GM23338 (cell line): ENCODE measurements around the gene CCDC91. TPM values are rescaled to one million over a fixed set of nuclear protein-coding genes. Genes with fewer than 3 reads are reported as not detected.

Experiments used
- ATAC-seq: fragments of 200-7000 bp; cut with Tn5 transposase; 3 replicates; pipeline ENCODE4 v1.9.1; 2020
- DNase-seq: peaks from one replicate; pipeline ENCODE4 v3.0.0-alpha.2; 2015; ENCODE audit warnings: low spot score
- H2AFZ ChIP-seq: fragments of 200-600 bp; sonication (generic); 2 replicates; pipeline ENCODE4 v1.8.0; 2016; ENCODE audit warnings: antibody characterized with exemption, mild to moderate bottlenecking, moderate library complexity
- H3F3A ChIP-seq: fragments of 200-600 bp; sonication (generic); replicated peaks from 2 replicates; pipeline ENCODE4 v1.8.0; 2017; ENCODE audit warnings: antibody characterized with exemption, mixed run types, low read depth
- H3K27ac ChIP-seq: fragments of 200-600 bp; sonication (generic); 2 replicates; pipeline ENCODE4 v1.6.1; 2016; ENCODE audit warnings: low read depth
- H3K27me3 ChIP-seq: fragments of 200-600 bp; sonication (generic); 2 replicates; pipeline ENCODE4 v1.8.0; 2016; ENCODE audit warnings: mild to moderate bottlenecking, mixed run types, moderate library complexity; ENCODE audit not compliant: insufficient read depth
- H3K36me3 ChIP-seq: fragments of 200-600 bp; sonication (generic); 2 replicates; pipeline ENCODE4 v1.8.0; 2016; ENCODE audit warnings: mild to moderate bottlenecking; ENCODE audit not compliant: insufficient read depth
- H3K4me1 ChIP-seq: fragments of 200-600 bp; sonication (generic); 2 replicates; pipeline ENCODE4 v1.8.0; 2016; ENCODE audit warnings: mild to moderate bottlenecking, moderate library complexity; ENCODE audit not compliant: insufficient read depth
- H3K4me2 ChIP-seq: fragments of 200-600 bp; sonication (generic); 2 replicates; pipeline ENCODE4 v1.7.1; 2017; ENCODE audit warnings: mixed run types
- H3K4me3 ChIP-seq: fragments of 200-600 bp; sonication (generic); 2 replicates; pipeline ENCODE4 v1.6.1; 2016; ENCODE audit warnings: mixed run types
- H3K79me2 ChIP-seq: fragments of 200-600 bp; sonication (generic); replicated peaks from 2 replicates; pipeline ENCODE4 v1.8.0; 2017; ENCODE audit warnings: mild to moderate bottlenecking; ENCODE audit not compliant: insufficient read depth
- H3K9me2 ChIP-seq: fragments of 200-600 bp; sonication (generic); 2 replicates; pipeline ENCODE4 v1.8.0; 2017; ENCODE audit not compliant: insufficient read depth
- H4K20me1 ChIP-seq: fragments of 200-600 bp; sonication (generic); replicated peaks from 2 replicates; pipeline ENCODE4 v1.8.0; 2017; ENCODE audit warnings: mild to moderate bottlenecking; ENCODE audit not compliant: insufficient read depth
- H3K27ac Mint-ChIP-seq: 2 replicates; pipeline ENCODE4 v1.8.0; 2020; ENCODE audit warnings: inconsistent platforms, mild to moderate bottlenecking, moderate library complexity, mixed read lengths
- H3K27me3 Mint-ChIP-seq: 3 replicates; pipeline ENCODE4 v1.8.0; 2022; ENCODE audit warnings: low read depth, mild to moderate bottlenecking, moderate library complexity, mixed read lengths, inconsistent platforms; ENCODE audit not compliant: insufficient read depth, poor library complexity
- H3K36me3 Mint-ChIP-seq: 3 replicates; pipeline ENCODE4 v1.8.0; 2021; ENCODE audit warnings: low read depth, mild to moderate bottlenecking, inconsistent platforms, moderate library complexity, mixed read lengths
- H3K4me1 Mint-ChIP-seq: 3 replicates; pipeline ENCODE4 v1.8.0; 2020; ENCODE audit warnings: mild to moderate bottlenecking, inconsistent platforms, mixed read lengths
- H3K4me3 Mint-ChIP-seq: 3 replicates; pipeline ENCODE4 v1.8.0; 2021; ENCODE audit warnings: moderate library complexity, mild to moderate bottlenecking, inconsistent platforms, mixed read lengths
- H3K9me3 Mint-ChIP-seq: 3 replicates; pipeline ENCODE4 v1.8.0; 2020; ENCODE audit warnings: moderate library complexity, mild to moderate bottlenecking, inconsistent platforms, mixed read lengths
- CREB1 ChIP-seq: fragments of 250-450 bp; sonication (Bioruptor Pico); IDR thresholded peaks from 2 replicates; pipeline ENCODE4 v1.5.0; 2020; ENCODE audit warnings: low read depth, mild to moderate bottlenecking, moderate library complexity
- CTCF ChIP-seq, 2 experiments: fragments of 200-600 bp in 1 of 2; sonication (generic) in 1 of 2; conservative IDR thresholded peaks; 2 replicates each; pipeline versions ENCODE4 v1.5.1 to v1.6.1; 2016 to 2017; ENCODE audit warnings: antibody characterized with exemption in 2 of 2, low read depth in 2 of 2, mild to moderate bottlenecking in 2 of 2, moderate library complexity in 1 of 2
- EZH2 ChIP-seq: fragments of 200-600 bp; sonication (generic); IDR thresholded peaks from one replicate; pipeline ENCODE4 v1.8.0; 2017; ENCODE audit warnings: antibody characterized with exemption, mild to moderate bottlenecking, low read depth; ENCODE audit not compliant: unreplicated experiment
- EZH2phosphoT487 ChIP-seq: fragments of 200-600 bp; sonication (generic); IDR thresholded peaks from one replicate; pipeline ENCODE4 v1.8.1; 2018; ENCODE audit warnings: antibody characterized with exemption; ENCODE audit not compliant: unreplicated experiment
- JUNB ChIP-seq: IDR thresholded peaks from one replicate; pipeline ENCODE4 v1.6.1; 2016; ENCODE audit warnings: antibody characterized with exemption; ENCODE audit not compliant: unreplicated experiment
- NANOG ChIP-seq: IDR thresholded peaks from 2 replicates; pipeline ENCODE4 v1.6.1; 2016; ENCODE audit warnings: antibody characterized with exemption, borderline replicate concordance
- STAT1 ChIP-seq: IDR thresholded peaks from one replicate; pipeline ENCODE4 v1.6.1; 2016; ENCODE audit warnings: antibody characterized with exemption; ENCODE audit not compliant: unreplicated experiment
- ZNF114 ChIP-seq: fragments of 250-450 bp; sonication (Bioruptor Pico); IDR thresholded peaks from 2 replicates; pipeline ENCODE4 v1.5.0; 2020; ENCODE audit warnings: mild to moderate bottlenecking, moderate library complexity
- ZNF462 ChIP-seq: fragments of 250-450 bp; sonication (Bioruptor Pico); IDR thresholded peaks from 2 replicates; pipeline ENCODE4 v1.5.0; 2020; ENCODE audit warnings: mild to moderate bottlenecking, moderate library complexity
- polyA plus RNA-seq: library from polyadenylated mRNA; unstranded; fragments of >200 nt; fragmentation: Nextera tagmentation; extraction: Ambion mirVana; gene quantifications from 2 replicates; pipeline ENCODE4 v1.2.1, GENCODE V29; 2016
- total RNA-seq: library from RNA; depleted of rRNA; stranded (reverse); fragments of >200 nt; shearing (Covaris generic); gene quantifications from 2 replicates; pipeline ENCODE4 v1.2.3, GENCODE V29; 2014

The CCDC91 gene
- total and polyA plus RNA-seq, 2 experiments from 2014 or later: 24.7 to 48.7 TPM

- TF ChIP-seq ZNF462 (CRISPR knock-in tag): no peak
These were observed 380.6 kb downstream of the CCDC91 start (continued) for GRCh38 chr12:28570811-28571210.

GRCh38 chr12:28574746-28575592 lies 384.7 kb downstream of the CCDC91 start:
- Histone ChIP-seq H3F3A (no peaks in the 10 kb centered on the region), H3K79me2 (no peaks in the 10 kb centered on the region), H2AFZ (no peak overlapping the region), H3K27me3 (no peaks in the 10 kb centered on the region), H3K4me1 (no peaks in the 10 kb centered on the region), H3K4me2 (no peak overlapping the region), H3K27ac (no peak overlapping the region), H4K20me1 (no peaks in the 10 kb centered on the region), H3K9me2 (peaks cover 4% of the 10 kb centered on the region; the same call in 1 of the 2 replicates), H3K4me3 (no peak overlapping the region), H3K36me3 (no peaks in the 10 kb centered on the region)
- Mint-ChIP-seq H3K4me3 (no peak overlapping the region), H3K27me3 (no peaks in the 10 kb centered on the region), H3K4me1 (no peaks in the 10 kb centered on the region; the same call in 2 of the 3 replicates), H3K9me3 (no peaks in the 10 kb centered on the region), H3K36me3 (no peaks in the 10 kb centered on the region), H3K27ac (no peak overlapping the region)
- no peak for ATAC-seq
- DNase-seq: no peak
- no peak for TF ChIP-seq STAT1
- no peak for TF ChIP-seq EZH2
- TF ChIP-seq CREB1 (CRISPR knock-in tag): no peak
- TF ChIP-seq JUNB: no peak
- TF ChIP-seq NANOG: no peak
- TF ChIP-seq CTCF (conservative IDR thresholded peaks at IDR 0.05; ENCODE audit: low read depth in 2 of 2): no peak
- TF ChIP-seq EZH2phosphoT487: no peak
- no peak for TF ChIP-seq ZNF114 (CRISPR knock-in tag)
